HEK293T (cell line): ENCODE measurements around the gene CDYL.

Source experiments
- ARNT ChIP-seq: fragments of 450-650 bp; IDR thresholded peaks from 2 replicates; pipeline ENCODE4 v1.6.1; 2017; ENCODE audit warnings: mild to moderate bottlenecking
- BHLHE40 ChIP-seq: fragments of 450-650 bp; IDR thresholded peaks from 2 replicates; pipeline ENCODE4 v1.6.1; 2016; ENCODE audit warnings: mild to moderate bottlenecking, moderate library complexity, borderline replicate concordance
- ELF4 ChIP-seq: fragments of 450-650 bp; IDR thresholded peaks from 2 replicates; pipeline ENCODE4 v1.6.1; 2017; ENCODE audit warnings: antibody characterized with exemption
- FOXA1 ChIP-seq: fragments of 450-650 bp; IDR thresholded peaks from 2 replicates; pipeline ENCODE4 v1.6.1; 2016; ENCODE audit warnings: mild to moderate bottlenecking
- FOXK2 ChIP-seq: fragments of 450-650 bp; IDR thresholded peaks from 2 replicates; pipeline ENCODE4 v1.6.1; 2016; ENCODE audit warnings: mild to moderate bottlenecking
- HDGF ChIP-seq: fragments of 450-650 bp; IDR thresholded peaks from 2 replicates; pipeline ENCODE4 v1.6.1; 2017; ENCODE audit warnings: antibody characterized with exemption, borderline replicate concordance
- LEF1 ChIP-seq: fragments of 450-650 bp; IDR thresholded peaks from 2 replicates; pipeline ENCODE4 v1.6.1; 2017; ENCODE audit warnings: mild to moderate bottlenecking, borderline replicate concordance
- PKNOX1 ChIP-seq: fragments of 450-650 bp; IDR thresholded peaks from 2 replicates; pipeline ENCODE4 v1.6.1; 2016
- SP1 ChIP-seq: fragments of 450-650 bp; IDR thresholded peaks from 2 replicates; pipeline ENCODE4 v1.6.1; 2017
- SUZ12 ChIP-seq: fragments of 450-650 bp; IDR thresholded peaks from 2 replicates; pipeline ENCODE4 v1.6.1; 2016; ENCODE audit warnings: mild to moderate bottlenecking
- TARDBP ChIP-seq: fragments of 450-650 bp; IDR thresholded peaks from 2 replicates; pipeline ENCODE4 v1.6.1; 2016

- TF ChIP-seq SUZ12 (no peak), LEF1 (no peak), ELF4 (no peak), ARNT (no peak), HDGF (no peak), SP1 (no peak), BHLHE40 (no peak), FOXA1 (no peak), TARDBP (no peak), PKNOX1 (no peak), FOXK2 (no peak)
These were observed 40.7 kb downstream of the CDYL start for GRCh38 chr6:4816904-4817303.
